ENCODE results near the gene SVOP. TPM values are rescaled to one million over a fixed set of nuclear protein-coding genes. Genes with fewer than 3 reads are reported as not detected.
"Not testable (repeated sequence)": the region's sequence is repeated elsewhere in the genome, so short reads cannot be mapped to it uniquely, and the experiment has no call there.

SVOP gene
- total RNA-seq, 3 donors from 2014 or later = not detected

- no peaks in the 10 kb centered on the region for H3K36me3 Mint-ChIP-seq (ENCODE audit: insufficient read depth)
- no peak overlapping the region for H3K4me3 Mint-ChIP-seq
- ATAC-seq = no peak
- no peaks in the 10 kb centered on the region for H3K4me1 Mint-ChIP-seq (ENCODE audit: low read depth)
- H3K9me3 Mint-ChIP-seq = no peaks in the 10 kb centered on the region
- H3K27me3 Mint-ChIP-seq (ENCODE audit: low read depth) = peaks cover 25% of the 10 kb centered on the region
- DNase-seq = no peak
Measured at GRCh38 chr12:109014984-109015765, 5.7 kb downstream of the SVOP start.

GRCh38 chr12:109010259-109010658 is 10.6 kb downstream of the SVOP start:
- DNase-seq (no peak), ATAC-seq (no peak)
- no peaks in the 10 kb centered on the region for H3K4me1 Mint-ChIP-seq (ENCODE audit: low read depth)
- no peaks in the 10 kb centered on the region for H3K9me3 Mint-ChIP-seq
- H3K36me3 Mint-ChIP-seq (ENCODE audit: insufficient read depth) = no peaks in the 10 kb centered on the region
- no peak overlapping the region for H3K4me3 Mint-ChIP-seq
- peaks cover 13% of the 10 kb centered on the region for H3K27me3 Mint-ChIP-seq (ENCODE audit: low read depth)

GRCh38 chr12:109009766-109010165 is 11.1 kb downstream of the SVOP start:
- no peaks in the 10 kb centered on the region for H3K4me1 Mint-ChIP-seq (ENCODE audit: low read depth)
- ATAC-seq = no peak

GRCh38 chr12:109004017-109004416 is 16.9 kb downstream of the SVOP start:
- no peaks in the 10 kb centered on the region for H3K36me3 Mint-ChIP-seq (ENCODE audit: insufficient read depth)
- no peaks in the 10 kb centered on the region for H3K4me1 Mint-ChIP-seq (ENCODE audit: low read depth)
- H3K9me3 Mint-ChIP-seq = no peaks in the 10 kb centered on the region
- H3K4me3 Mint-ChIP-seq = no peak overlapping the region
- ATAC-seq (no peak), DNase-seq (no peak)
- peaks cover 3% of the 10 kb centered on the region for H3K27me3 Mint-ChIP-seq (ENCODE audit: low read depth)

More at GRCh38 chr12:109009766-109010165, 11.1 kb downstream of the SVOP start:
- DNase-seq = no peak
- Mint-ChIP-seq H3K27me3 (ENCODE audit: low read depth) (peaks cover 9% of the 10 kb centered on the region), H3K9me3 (no peaks in the 10 kb centered on the region), H3K4me3 (no peak overlapping the region), H3K36me3 (ENCODE audit: insufficient read depth) (no peaks in the 10 kb centered on the region)

GRCh38 chr12:108996320-108996719 is 24.5 kb downstream of the SVOP start:
- no peak overlapping the region for H3K4me3 Mint-ChIP-seq
- H3K27me3 Mint-ChIP-seq (ENCODE audit: low read depth) = peaks cover 10% of the 10 kb centered on the region
- DNase-seq = no peak
- H3K9me3 Mint-ChIP-seq = no peaks in the 10 kb centered on the region
- no peaks in the 10 kb centered on the region for H3K36me3 Mint-ChIP-seq (ENCODE audit: insufficient read depth)
- no peaks in the 10 kb centered on the region for H3K4me1 Mint-ChIP-seq (ENCODE audit: low read depth)
- ATAC-seq = no peak

GRCh38 chr12:108995370-108995992 is 25.4 kb downstream of the SVOP start:
- ATAC-seq = no peak
- no peaks in the 10 kb centered on the region for H3K4me1 Mint-ChIP-seq (ENCODE audit: low read depth)
- H3K9me3 Mint-ChIP-seq = no peaks in the 10 kb centered on the region
- H3K36me3 Mint-ChIP-seq (ENCODE audit: insufficient read depth) = no peaks in the 10 kb centered on the region
- no peak overlapping the region for H3K4me3 Mint-ChIP-seq
- H3K27me3 Mint-ChIP-seq (ENCODE audit: low read depth) = peaks cover 10% of the 10 kb centered on the region
- DNase-seq = no peak

- H3K4me3 Mint-ChIP-seq; H3K9me3 Mint-ChIP-seq; DNase-seq; H3K4me1 Mint-ChIP-seq (ENCODE audit: low read depth); ATAC-seq; H3K36me3 Mint-ChIP-seq (ENCODE audit: insufficient read depth): not testable (repeated sequence)
- peaks cover 15% of the 10 kb centered on the region for H3K27me3 Mint-ChIP-seq (ENCODE audit: low read depth)
Measured at GRCh38 chr12:108990103-108990502, 30.8 kb downstream of the SVOP start.

- ATAC-seq = no peak
- H3K4me3 Mint-ChIP-seq = no peak overlapping the region
- no peak for DNase-seq
- peaks cover 16% of the 10 kb centered on the region for H3K27me3 Mint-ChIP-seq (ENCODE audit: low read depth)
- no peaks in the 10 kb centered on the region for H3K36me3 Mint-ChIP-seq (ENCODE audit: insufficient read depth)
- H3K4me1 Mint-ChIP-seq (ENCODE audit: low read depth) = no peaks in the 10 kb centered on the region
- no peaks in the 10 kb centered on the region for H3K9me3 Mint-ChIP-seq
Measured at GRCh38 chr12:108989376-108989775, 31.5 kb downstream of the SVOP start.

- ATAC-seq (no peak), DNase-seq (no peak)
- Mint-ChIP-seq H3K4me3 (no peak overlapping the region), H3K36me3 (ENCODE audit: insufficient read depth) (no peaks in the 10 kb centered on the region), H3K4me1 (ENCODE audit: low read depth) (no peaks in the 10 kb centered on the region), H3K27me3 (ENCODE audit: low read depth) (peaks cover 10% of the 10 kb centered on the region), H3K9me3 (no peaks in the 10 kb centered on the region)
Measured at GRCh38 chr12:108985750-108986149, 35.1 kb downstream of the SVOP start.

GRCh38 chr12:108983227-108983626 is 37.6 kb downstream of the SVOP start:
- no peaks in the 10 kb centered on the region for H3K9me3 Mint-ChIP-seq
- H3K4me1 Mint-ChIP-seq (ENCODE audit: low read depth) = no peaks in the 10 kb centered on the region
- no peak for ATAC-seq
- H3K36me3 Mint-ChIP-seq (ENCODE audit: insufficient read depth) = no peaks in the 10 kb centered on the region
- H3K4me3 Mint-ChIP-seq = no peak overlapping the region
- H3K27me3 Mint-ChIP-seq (ENCODE audit: low read depth) = peaks cover 5% of the 10 kb centered on the region
- no peak for DNase-seq

GRCh38 chr12:108982621-108983219 is 38.1 kb downstream of the SVOP start:
- Mint-ChIP-seq H3K27me3 (ENCODE audit: low read depth) (peaks cover 9% of the 10 kb centered on the region), H3K4me1 (ENCODE audit: low read depth) (no peaks in the 10 kb centered on the region), H3K9me3 (no peaks in the 10 kb centered on the region), H3K4me3 (no peak overlapping the region), H3K36me3 (ENCODE audit: insufficient read depth) (no peaks in the 10 kb centered on the region)
- DNase-seq (no peak), ATAC-seq (no peak)

- H3K4me3 Mint-ChIP-seq = no peak overlapping the region
- no peaks in the 10 kb centered on the region for H3K36me3 Mint-ChIP-seq (ENCODE audit: insufficient read depth)
- DNase-seq = no peak
- no peaks in the 10 kb centered on the region for H3K4me1 Mint-ChIP-seq (ENCODE audit: low read depth)
- ATAC-seq = no peak
- peaks cover 9% of the 10 kb centered on the region for H3K27me3 Mint-ChIP-seq (ENCODE audit: low read depth)
- H3K9me3 Mint-ChIP-seq = no peaks in the 10 kb centered on the region
Measured at GRCh38 chr12:108981835-108982234, 39.0 kb downstream of the SVOP start.

GRCh38 chr12:108980831-108981618 is 39.8 kb downstream of the SVOP start:
- ATAC-seq = no peak
- Mint-ChIP-seq H3K36me3 (ENCODE audit: insufficient read depth) (no peaks in the 10 kb centered on the region), H3K4me1 (ENCODE audit: low read depth) (no peaks in the 10 kb centered on the region), H3K27me3 (ENCODE audit: low read depth) (peaks cover 9% of the 10 kb centered on the region), H3K9me3 (no peaks in the 10 kb centered on the region), H3K4me3 (no peak overlapping the region)
- no peak for DNase-seq

GRCh38 chr12:108977360-108977759 is 43.5 kb downstream of the SVOP start:
- peaks cover 7% of the 10 kb centered on the region for H3K27me3 Mint-ChIP-seq (ENCODE audit: low read depth)
- H3K9me3 Mint-ChIP-seq = no peaks in the 10 kb centered on the region
- DNase-seq (no peak), ATAC-seq (no peak)
- no peaks in the 10 kb centered on the region for H3K4me1 Mint-ChIP-seq (ENCODE audit: low read depth)
- H3K36me3 Mint-ChIP-seq (ENCODE audit: insufficient read depth) = no peaks in the 10 kb centered on the region
- H3K4me3 Mint-ChIP-seq = no peak overlapping the region

Data from activated T-cell treated with anti-CD3 and anti-CD28 coated beads, Interleukin-2, amount 50 U/mL, for 4 hours (primary cell).